ENCODE data around the gene EAF1.

GRCh38 chr3:15440891-15441290, 13.5 kb downstream of the EAF1 start:
- TF ChIP-seq CTCF (IDR thresholded peaks at IDR 0.05) (no peak), EZH2 (IDR thresholded peaks at IDR 0.05; ENCODE audit: borderline replicate concordance, insufficient read depth, low read depth, low read length, poor library complexity, severe bottlenecking) (no peak)

All from B cell (primary cell).